ENCODE results near the gene ADGRE3.
"Not testable (repeated sequence)": the region's sequence is repeated elsewhere in the genome, so short reads cannot be mapped to it uniquely, and the experiment has no call there.

The ADGRE3 gene

GRCh38 chr19:14589433-14589832 lies 85.2 kb downstream of the ADGRE3 start:
- DNase-seq = peak; percentile 69

- DNase-seq = peak; percentile 93
Observed at GRCh38 chr19:14585187-14585586, 89.5 kb downstream of the ADGRE3 start.

GRCh38 chr19:14584372-14584771 lies 90.3 kb downstream of the ADGRE3 start:
- DNase-seq = not testable (repeated sequence)

- no peak for DNase-seq
Observed at GRCh38 chr19:14582894-14583340, 91.7 kb downstream of the ADGRE3 start, which contains the start of gene CLEC17A. TSS of gene CLEC17A (plus strand) at chr19:14583084. CDS start at chr19:14583161, 77 bp downstream.

- peak; percentile 32 for DNase-seq
Observed at GRCh38 chr19:14580623-14581237, 93.9 kb downstream of the ADGRE3 start.

- DNase-seq = no peak
Observed at GRCh38 chr19:14577885-14578427, 96.7 kb downstream of the ADGRE3 start.

- DNase-seq = no peak
Observed at GRCh38 chr19:14577264-14577663, 97.4 kb downstream of the ADGRE3 start.

- DNase-seq = no peak
Observed at GRCh38 chr19:14576363-14576762, 98.3 kb downstream of the ADGRE3 start.

GRCh38 chr19:14575428-14575980 lies 99.1 kb downstream of the ADGRE3 start:
- DNase-seq = no peak

- peak; percentile 96 for DNase-seq
Observed at GRCh38 chr19:14571695-14572490, 102.8 kb downstream of the ADGRE3 start, which contains the start of gene NDUFB7. TSS of gene NDUFB7 (minus strand) at chr19:14572066. CDS start at chr19:14572000, 66 bp downstream.

- no peak for DNase-seq
Observed at GRCh38 chr19:14570864-14571527, 103.6 kb downstream of the ADGRE3 start.

Measured in activated CD4-positive, alpha-beta T cell treated with anti-CD3 and anti-CD28 coated beads, Interleukin-2, amount 50 U/mL, for 16 hours (primary cell).